GM21528 (cell line): ENCODE data around the gene SPR.

ENCODE experiments used
- ATAC-seq: cut with Tn5 transposase; IDR thresholded peaks from one replicate; pipeline ENCODE4 v1.9.1; 2021; ENCODE audit warnings: mild to moderate bottlenecking, moderate library complexity; ENCODE audit not compliant: unreplicated experiment, low FRiP score

The SPR gene

GRCh38 chr2:72914589-72915319, 27.5 kb downstream of the SPR start:
- ATAC-seq: no peak

- no peak for ATAC-seq
Measured at GRCh38 chr2:72915320-72915906, 28.2 kb downstream of the SPR start.

DNA sequence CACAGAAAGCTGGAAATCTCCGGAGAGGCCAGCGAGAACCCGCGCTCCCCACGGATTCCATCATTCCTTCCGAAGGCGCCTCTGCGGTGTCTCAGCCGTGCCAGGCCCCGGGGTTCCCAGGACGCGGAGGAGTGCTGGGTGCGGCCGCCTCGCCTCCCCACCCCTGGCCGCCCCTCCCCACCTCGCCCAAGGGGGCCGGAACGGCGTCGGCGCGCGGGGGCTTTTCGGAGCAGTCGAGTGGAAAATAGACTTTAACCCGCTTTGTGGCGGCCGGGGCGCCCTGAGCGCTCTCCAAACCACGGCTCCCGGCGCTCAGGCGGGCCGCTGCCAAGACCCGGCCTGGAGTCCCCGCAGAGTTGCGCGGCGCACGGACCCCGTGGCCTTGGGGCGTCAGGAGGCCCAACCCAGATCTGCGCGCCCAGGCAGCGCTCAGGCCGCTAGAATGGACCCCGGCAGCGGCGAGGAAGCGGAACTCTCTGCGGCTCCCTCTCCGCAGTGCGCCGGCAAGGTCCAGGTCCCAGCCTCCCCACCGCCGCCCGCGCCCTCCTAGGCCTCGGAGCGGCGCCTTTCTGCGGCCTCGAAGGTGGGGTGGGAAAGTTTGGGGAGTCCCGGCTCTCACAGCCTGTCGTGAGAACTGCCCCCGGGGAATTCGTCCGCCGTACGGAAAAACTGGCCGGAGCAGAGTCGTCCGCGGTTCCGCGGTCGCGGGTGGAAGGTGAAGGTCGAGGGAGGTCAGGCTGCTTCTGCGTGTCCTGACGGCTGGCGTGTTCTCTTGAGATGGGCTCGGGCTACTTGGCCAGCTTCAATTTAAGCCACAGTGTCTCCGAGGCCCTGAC, 28.9 kb downstream of the SPR start:
- peak; percentile 61 for ATAC-seq

DNA sequence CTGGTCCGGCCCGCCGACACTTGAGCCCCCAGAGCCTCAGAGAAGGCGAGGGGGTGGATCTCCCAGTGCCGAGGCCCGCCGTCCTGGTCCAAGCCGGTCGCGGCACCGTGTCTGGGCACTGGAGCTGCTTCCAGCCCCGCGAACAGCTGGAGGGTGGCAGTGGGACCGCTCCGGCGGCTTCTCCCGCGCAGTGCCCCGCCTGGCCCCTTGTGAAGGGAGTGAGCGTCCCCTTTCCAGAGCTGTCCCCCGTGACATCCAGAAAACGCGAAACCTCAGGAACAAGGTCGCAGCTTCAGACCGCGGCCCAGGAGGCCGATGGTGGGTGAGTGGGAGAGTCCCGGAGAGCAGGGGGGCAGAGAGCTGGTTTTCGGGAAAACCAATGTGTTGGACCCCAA, 29.5 kb downstream of the SPR start:
- ATAC-seq: no peak

- ATAC-seq: no peak
Measured at GRCh38 chr2:72917138-72917876, 30.1 kb downstream of the SPR start, which contains the start of gene EMX1. Gene EMX1, plus strand, starts transcription at chr2:72917519. Its CDS starts 334 bp downstream, at chr2:72917853.

GRCh38 chr2:72917877-72918553, 30.8 kb downstream of the SPR start:
- ATAC-seq: no peak

GRCh38 chr2:72919414-72920317, 32.5 kb downstream of the SPR start:
- ATAC-seq: no peak

- ATAC-seq: no peak
Measured at GRCh38 chr2:72920318-72921087, 33.3 kb downstream of the SPR start.

DNA sequence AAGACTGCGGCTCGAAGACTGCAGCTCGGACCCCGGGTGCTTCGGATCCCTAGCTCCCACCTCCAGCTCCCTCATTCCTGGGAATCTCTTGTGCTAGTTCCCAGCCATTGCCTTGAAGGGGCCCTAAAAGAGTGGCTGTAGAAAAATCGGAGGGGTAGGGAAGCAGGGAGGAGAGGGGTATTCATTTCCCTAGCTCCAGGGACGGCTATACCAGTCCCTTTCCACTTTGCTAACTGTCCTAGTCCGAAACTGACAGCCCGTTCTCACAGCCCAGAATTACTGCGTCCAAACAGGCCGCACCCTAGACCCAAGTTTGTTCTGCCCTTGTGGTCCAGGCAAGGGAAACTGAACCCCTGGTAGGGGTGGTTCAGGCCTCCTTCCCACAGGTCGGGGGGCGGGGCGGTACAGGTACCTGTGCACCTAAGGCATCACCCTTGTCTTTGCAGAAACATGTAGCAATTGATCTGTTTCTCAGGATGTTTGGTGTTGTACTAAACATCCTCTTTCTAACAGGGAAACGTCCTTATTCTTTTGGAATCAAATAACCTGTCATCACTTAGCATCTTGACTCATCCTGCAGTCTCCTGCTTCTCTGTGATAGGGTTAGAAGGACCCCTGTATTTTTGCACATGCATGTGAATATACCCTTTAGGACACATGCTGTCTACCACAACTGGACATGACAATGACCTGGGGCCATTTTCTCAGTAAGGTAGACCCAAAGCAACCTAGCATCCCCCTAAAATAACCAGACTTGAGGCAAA, 34.1 kb downstream of the SPR start:
- ATAC-seq: no peak

- ATAC-seq: no peak
Measured at GRCh38 chr2:72921853-72922252, 34.6 kb downstream of the SPR start.

- ATAC-seq: no peak
Measured at GRCh38 chr2:72923833-72924352, 36.7 kb downstream of the SPR start.

DNA sequence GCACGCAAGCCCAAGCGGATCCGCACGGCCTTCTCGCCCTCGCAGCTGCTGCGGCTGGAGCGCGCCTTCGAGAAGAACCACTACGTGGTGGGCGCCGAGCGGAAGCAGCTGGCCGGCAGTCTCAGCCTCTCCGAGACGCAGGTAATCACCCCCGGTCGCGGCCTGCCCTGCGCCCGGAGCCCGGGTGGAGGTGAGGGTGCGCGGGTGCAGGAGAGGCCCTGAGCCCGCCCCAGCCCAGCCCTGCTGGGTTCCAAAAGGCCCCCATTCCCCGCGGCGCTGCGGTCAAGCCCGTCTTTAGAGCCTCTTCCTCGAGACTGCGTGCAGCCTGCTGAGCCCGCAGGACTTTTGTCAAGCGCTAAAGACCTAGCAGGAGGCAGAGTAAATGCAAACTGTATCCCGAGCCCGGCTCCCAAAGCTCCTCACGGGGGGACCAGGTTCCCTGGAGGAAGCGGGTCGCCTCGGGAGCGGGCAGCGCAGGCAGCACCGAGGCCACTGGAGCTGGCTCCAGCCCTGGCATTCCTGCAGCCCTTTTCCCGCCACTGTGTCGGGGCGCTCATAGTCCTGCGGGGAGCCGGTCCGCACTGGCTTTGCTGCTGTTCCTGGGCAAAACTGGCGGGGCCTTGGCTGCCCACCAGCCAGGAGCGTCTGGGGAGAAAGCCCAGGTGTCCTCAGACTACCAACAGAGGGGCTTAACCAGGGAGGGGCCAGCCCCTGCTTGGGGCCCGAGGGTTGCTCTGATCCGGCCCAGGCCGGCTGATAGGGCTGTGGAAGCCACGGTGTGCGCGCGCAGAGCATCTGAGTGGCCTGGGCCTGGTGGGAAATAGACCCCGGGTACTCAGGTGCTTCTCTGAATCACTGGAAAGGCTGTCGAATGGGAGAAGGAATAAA, 37.4 kb downstream of the SPR start:
- ATAC-seq: peak; percentile 49

DNA sequence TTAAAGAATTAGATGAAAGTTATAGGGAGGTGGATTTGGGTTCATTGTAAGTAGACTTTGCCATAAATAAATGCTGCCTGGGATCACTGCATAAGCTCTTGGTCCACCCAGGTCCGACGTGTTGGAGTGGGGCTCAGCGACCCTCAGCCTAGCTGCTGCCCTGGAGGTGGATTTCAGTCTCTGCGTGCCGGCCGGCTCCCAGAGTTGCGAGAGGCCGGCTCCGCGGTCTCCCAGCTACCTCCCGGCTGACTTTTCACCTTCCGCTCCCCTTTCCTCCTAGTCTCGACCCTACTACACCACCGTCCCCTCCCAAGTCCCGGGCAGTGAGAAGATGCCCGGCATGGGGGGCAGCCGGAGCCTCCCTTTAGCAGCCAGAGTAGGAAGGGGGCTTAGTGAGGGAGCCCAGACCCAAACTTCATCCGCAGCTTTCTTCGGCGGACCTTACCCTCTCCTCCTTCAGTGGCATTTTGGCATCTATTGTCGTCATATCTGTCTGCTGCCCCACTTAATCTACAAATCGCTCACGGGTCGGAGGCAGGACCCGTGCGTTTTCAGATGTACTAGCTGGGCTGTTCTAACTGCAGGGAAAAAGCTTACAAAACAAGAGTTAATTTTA, 38.2 kb downstream of the SPR start:
- ATAC-seq: no peak

DNA sequence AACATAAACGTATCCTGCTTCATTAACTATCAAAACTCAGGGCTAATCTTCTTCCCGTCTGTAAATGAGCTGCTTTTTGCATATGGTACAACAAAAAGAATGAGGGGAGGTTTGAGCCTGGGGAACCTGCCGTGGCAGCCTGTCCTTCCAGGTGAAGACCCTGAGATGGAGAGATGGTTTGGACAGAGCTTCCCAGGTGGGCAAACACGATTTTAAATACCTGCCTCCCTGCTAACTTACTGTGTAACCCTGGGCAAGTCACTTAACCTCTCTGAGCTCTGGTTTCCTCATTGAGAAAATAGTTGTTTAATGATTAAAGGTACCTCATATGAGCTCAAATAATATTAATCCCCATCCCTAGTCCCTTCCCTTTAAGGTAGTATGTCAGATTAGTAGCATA, 39.2 kb downstream of the SPR start:
- ATAC-seq: no peak

DNA sequence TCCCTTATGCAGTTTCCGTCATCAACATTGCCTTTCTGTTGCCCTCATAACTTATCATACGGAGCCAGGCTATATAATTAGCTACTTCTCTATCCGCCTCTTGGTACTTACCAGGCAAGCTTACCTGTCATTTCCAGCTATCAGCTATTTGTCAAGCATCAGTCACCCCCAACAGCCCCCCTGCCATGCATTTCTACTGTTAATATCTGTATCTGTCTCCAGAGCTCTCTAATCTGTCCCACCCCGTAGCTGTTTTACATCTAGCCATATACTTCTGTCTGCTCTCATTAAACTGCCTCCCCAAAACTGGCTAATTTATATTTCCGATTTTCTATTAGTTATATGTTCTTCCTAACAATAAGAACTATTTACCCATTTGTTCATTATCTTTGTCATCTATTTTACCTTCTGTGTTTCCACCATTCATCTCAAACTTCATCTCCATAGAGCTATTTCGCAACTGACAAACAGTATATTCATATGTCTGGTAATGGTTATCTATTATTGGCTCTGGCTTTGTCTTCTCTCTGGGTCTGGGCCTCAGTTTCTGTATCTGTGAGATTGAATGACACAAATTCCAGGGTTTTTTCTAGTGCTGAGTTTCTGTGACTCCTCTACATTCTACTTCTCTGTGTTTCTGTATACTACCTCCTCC, 39.7 kb downstream of the SPR start:
- ATAC-seq: no peak
